OCI-LY3 (cell line): Measurements from ENCODE around the gene TMEM35B.
"Not testable (repeated sequence)": the region's sequence is repeated elsewhere in the genome, so short reads cannot be mapped to it uniquely, and the experiment has no call there.

Source experiments
- H2AFZ ChIP-seq: fragments of 200-600, 300-600 bp; shearing (Covaris generic); 2 replicates; pipeline ENCODE4 v1.6.0; 2014; ENCODE audit warnings: antibody characterized with exemption, low read depth, low read length
- H3K27ac ChIP-seq: fragments of 200-600, 300-600 bp; sonication (generic); 2 replicates; pipeline ENCODE4 v1.5.1; 2014; ENCODE audit warnings: mild to moderate bottlenecking, low read length, moderate library complexity, mixed read lengths
- H3K27me3 ChIP-seq: fragments of 200-600, 300-600 bp; sonication (generic); 2 replicates; pipeline ENCODE4 v1.6.1; 2014; ENCODE audit warnings: low read depth, low read length, mixed read lengths
- H3K36me3 ChIP-seq: fragments of 200-600, 300-600 bp; sonication (generic); replicated peaks from 2 replicates; pipeline ENCODE3; 2014; ENCODE audit warnings: low read depth, low read length, mixed read lengths
- H3K4me1 ChIP-seq: fragments of 300-600, 200-600 bp; sonication (generic); 2 replicates; pipeline ENCODE4 v1.6.1; 2014; ENCODE audit warnings: low read length, mixed read lengths
- H3K4me2 ChIP-seq: fragments of 200-600, 300-600 bp; sonication (generic); 2 replicates; pipeline ENCODE4 v1.6.1; 2014; ENCODE audit warnings: low read length, mixed read lengths
- H3K4me3 ChIP-seq: fragments of 300-600, 200-600 bp; sonication (generic); 2 replicates; pipeline ENCODE4 v1.5.1; 2014; ENCODE audit warnings: antibody characterized with exemption, mild to moderate bottlenecking, low read length, moderate library complexity
- H3K79me2 ChIP-seq: fragments of 300-600, 200-600 bp; shearing (Covaris generic); 2 replicates; pipeline ENCODE4 v1.6.1; 2014; ENCODE audit warnings: mild to moderate bottlenecking, low read length, mixed read lengths
- H3K9ac ChIP-seq: fragments of 300-600, 200-600 bp; shearing (Covaris generic); 2 replicates; pipeline ENCODE4 v1.6.0; 2014; ENCODE audit warnings: mild to moderate bottlenecking, low read length, moderate library complexity
- H3K9me3 ChIP-seq: fragments of 200-600, 300-600 bp; shearing (Covaris generic); 2 replicates; pipeline ENCODE4 v1.6.1; 2014; ENCODE audit warnings: low read length, mixed read lengths; ENCODE audit not compliant: insufficient read depth
- H4K20me1 ChIP-seq: fragments of 200-600, 300-600 bp; sonication (generic); 2 replicates; pipeline ENCODE4 v1.6.1; 2016; ENCODE audit warnings: low read length, mixed read lengths; ENCODE audit not compliant: insufficient read depth
- EZH2phosphoT487 ChIP-seq: fragments of 200-600 bp; shearing (Covaris generic); IDR thresholded peaks from 2 replicates; pipeline ENCODE4 v1.6.1; 2018; ENCODE audit warnings: antibody characterized with exemption, mixed run types, low read depth
- TF ChIP-seq, protein P1 (sequence below): fragments of 200-600, 300-600 bp; sonication (generic); IDR thresholded peaks from 2 replicates; pipeline ENCODE4 v1.5.1; 2014; ENCODE audit warnings: antibody characterized with exemption, low read length, low read depth

TMEM35B gene

DNA sequence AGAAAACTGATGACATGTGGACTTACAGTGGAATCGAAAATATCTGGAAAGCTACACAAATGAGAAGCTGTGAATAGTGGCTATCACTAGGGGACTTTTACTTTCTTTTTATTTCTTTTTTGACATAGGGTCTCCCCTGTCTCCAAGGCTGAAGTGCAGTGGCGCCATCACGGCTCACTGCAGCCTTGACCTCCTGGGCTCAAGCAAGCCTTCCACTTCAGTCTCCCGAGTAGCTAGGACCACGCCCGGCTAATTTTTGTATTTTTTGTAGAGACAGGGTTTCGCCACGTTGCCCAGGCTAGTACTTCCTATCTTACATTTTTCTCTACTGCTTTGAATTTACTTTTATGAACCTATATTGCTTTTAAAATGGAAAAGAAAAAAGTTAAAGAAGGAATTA is 10.5 kb downstream of the TMEM35B start:
- H3K9me3 ChIP-seq, result no peaks in the 10 kb centered on the region
- H3K4me1 ChIP-seq, result peaks cover 8% of the 10 kb centered on the region
- TF ChIP-seq, protein P1, sequence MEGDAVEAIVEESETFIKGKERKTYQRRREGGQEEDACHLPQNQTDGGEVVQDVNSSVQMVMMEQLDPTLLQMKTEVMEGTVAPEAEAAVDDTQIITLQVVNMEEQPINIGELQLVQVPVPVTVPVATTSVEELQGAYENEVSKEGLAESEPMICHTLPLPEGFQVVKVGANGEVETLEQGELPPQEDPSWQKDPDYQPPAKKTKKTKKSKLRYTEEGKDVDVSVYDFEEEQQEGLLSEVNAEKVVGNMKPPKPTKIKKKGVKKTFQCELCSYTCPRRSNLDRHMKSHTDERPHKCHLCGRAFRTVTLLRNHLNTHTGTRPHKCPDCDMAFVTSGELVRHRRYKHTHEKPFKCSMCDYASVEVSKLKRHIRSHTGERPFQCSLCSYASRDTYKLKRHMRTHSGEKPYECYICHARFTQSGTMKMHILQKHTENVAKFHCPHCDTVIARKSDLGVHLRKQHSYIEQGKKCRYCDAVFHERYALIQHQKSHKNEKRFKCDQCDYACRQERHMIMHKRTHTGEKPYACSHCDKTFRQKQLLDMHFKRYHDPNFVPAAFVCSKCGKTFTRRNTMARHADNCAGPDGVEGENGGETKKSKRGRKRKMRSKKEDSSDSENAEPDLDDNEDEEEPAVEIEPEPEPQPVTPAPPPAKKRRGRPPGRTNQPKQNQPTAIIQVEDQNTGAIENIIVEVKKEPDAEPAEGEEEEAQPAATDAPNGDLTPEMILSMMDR, result no peak
- TF ChIP-seq EZH2phosphoT487, result no peak
- no peaks in the 10 kb centered on the region for H3K36me3 ChIP-seq
- no peak overlapping the region for H3K4me3 ChIP-seq
- H3K27ac ChIP-seq, result no peak overlapping the region
- H3K79me2 ChIP-seq, result no peaks in the 10 kb centered on the region
- H4K20me1 ChIP-seq, result no peaks in the 10 kb centered on the region
- no peak overlapping the region for H3K4me2 ChIP-seq
- H3K9ac ChIP-seq, result no peak overlapping the region
- no peak overlapping the region for H2AFZ ChIP-seq
- no peaks in the 10 kb centered on the region for H3K27me3 ChIP-seq

DNA sequence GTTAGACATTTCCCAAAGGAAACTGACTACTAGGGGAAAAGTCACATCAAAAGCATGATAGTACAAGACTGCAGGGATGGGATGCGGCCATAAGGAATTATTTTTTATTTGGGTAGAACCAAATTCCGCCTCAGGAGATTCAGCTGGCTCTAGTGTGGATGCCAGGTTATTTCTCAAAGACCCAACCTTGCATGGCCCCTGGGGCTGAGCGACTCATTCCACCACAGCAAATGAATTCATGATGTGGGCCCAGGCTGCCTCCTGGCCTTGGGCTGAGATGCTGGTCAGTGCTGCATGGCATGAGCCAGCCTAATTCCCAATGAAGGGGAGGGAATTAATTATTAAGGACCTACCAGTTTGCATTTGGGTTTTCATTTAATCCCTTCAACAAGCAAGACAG is 11.8 kb downstream of the TMEM35B start:
- Histone ChIP-seq H2AFZ (no peak overlapping the region), H3K4me1 (peaks cover 8% of the 10 kb centered on the region)

DNA sequence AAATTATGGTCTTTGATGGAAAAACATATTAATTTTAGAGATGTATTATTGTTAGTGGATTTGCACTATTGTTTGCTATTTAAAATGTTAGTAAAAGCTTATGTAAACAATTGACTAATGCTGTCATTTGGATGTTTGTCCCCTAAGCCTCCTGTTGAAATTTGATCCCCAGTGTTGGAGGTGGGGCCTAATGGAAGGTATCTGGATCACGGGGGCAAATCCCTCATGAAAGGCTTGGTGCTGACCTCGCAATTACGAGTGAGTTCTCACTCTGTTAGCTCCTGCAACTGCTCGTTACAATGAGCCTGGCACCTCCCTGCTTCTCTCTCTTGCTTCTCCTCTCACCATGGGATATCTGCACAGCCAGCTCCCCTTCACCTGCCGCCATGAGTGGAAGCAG is 14.3 kb downstream of the TMEM35B start:
- H3K9me3 ChIP-seq, result no peaks in the 10 kb centered on the region
- H3K9ac ChIP-seq, result no peak overlapping the region
- H3K4me3 ChIP-seq, result no peak overlapping the region
- H3K27me3 ChIP-seq, result no peaks in the 10 kb centered on the region
- H4K20me1 ChIP-seq, result no peaks in the 10 kb centered on the region
- H2AFZ ChIP-seq, result no peak overlapping the region
- no peaks in the 10 kb centered on the region for H3K36me3 ChIP-seq
- TF ChIP-seq, protein P1, result no peak
- no peak for TF ChIP-seq EZH2phosphoT487
- H3K4me1 ChIP-seq, result peaks cover 8% of the 10 kb centered on the region
- no peaks in the 10 kb centered on the region for H3K79me2 ChIP-seq
- H3K27ac ChIP-seq, result no peak overlapping the region
- H3K4me2 ChIP-seq, result no peak overlapping the region

More for the DNA sequence above, 11.8 kb downstream of the TMEM35B start:
- Histone ChIP-seq H3K4me3 (no peak overlapping the region), H4K20me1 (no peaks in the 10 kb centered on the region), H3K36me3 (no peaks in the 10 kb centered on the region), H3K9me3 (no peaks in the 10 kb centered on the region), H3K27ac (no peak overlapping the region), H3K4me2 (no peak overlapping the region), H3K9ac (no peak overlapping the region), H3K27me3 (no peaks in the 10 kb centered on the region), H3K79me2 (no peaks in the 10 kb centered on the region)
- TF ChIP-seq EZH2phosphoT487, result no peak
- TF ChIP-seq, protein P1, result no peak

DNA sequence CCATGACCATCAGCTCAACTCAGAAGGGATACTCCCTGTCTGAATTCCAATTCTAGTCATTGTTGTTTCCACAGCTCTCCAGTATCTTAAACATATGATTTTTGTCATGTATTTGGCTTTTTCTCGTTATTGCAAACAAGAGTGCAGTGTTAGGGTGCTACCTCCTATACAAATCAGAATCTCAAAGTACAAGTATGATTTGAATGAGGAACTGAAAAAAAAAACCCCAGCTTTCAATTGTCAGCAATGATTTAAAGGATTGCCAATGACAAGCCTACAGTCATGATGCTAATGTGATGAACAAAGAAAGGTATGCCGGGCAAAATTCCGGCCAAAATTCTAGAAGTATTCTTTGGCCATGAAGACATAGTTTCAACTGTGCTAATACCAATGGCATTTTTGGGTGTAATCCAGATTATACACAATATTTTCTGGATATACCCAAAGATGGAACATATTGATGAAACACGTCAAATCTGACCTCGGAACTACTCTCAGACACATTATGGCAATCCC is 14.9 kb downstream of the TMEM35B start:
- Histone ChIP-seq H3K79me2 (no peaks in the 10 kb centered on the region), H3K9ac (no peak overlapping the region), H3K36me3 (no peaks in the 10 kb centered on the region), H3K9me3 (no peaks in the 10 kb centered on the region), H3K27ac (no peak overlapping the region), H2AFZ (no peak overlapping the region), H3K4me3 (no peak overlapping the region), H4K20me1 (no peaks in the 10 kb centered on the region), H3K4me2 (peak overlapping the region; percentile 20), H3K27me3 (no peaks in the 10 kb centered on the region), H3K4me1 (peaks cover 8% of the 10 kb centered on the region)
- no peak for TF ChIP-seq EZH2phosphoT487

DNA sequence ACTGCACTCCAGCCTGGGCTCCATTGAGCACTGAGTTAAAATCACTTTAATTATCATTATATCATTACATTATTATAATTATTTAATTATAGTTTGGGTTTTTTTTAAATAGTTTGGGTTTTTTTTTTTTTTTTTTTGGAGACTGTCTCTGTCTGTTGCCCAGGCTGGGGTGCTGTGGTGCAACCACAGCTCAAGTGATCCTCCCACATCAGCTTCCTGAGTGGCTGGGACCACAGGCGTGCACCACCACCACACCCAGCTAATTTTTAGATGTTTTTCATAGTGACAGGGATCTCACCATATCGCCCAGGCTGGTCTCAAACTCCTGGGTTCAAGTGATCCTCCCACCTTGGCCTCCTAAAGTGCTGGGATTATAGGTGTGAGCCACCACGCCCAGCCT is 16.9 kb downstream of the TMEM35B start:
- not testable (repeated sequence) for H2AFZ ChIP-seq, H3K4me2 ChIP-seq, H3K36me3 ChIP-seq, H3K79me2 ChIP-seq, H3K4me1 ChIP-seq, H4K20me1 ChIP-seq, H3K4me3 ChIP-seq, H3K27ac ChIP-seq, H3K9ac ChIP-seq, H3K9me3 ChIP-seq, H3K27me3 ChIP-seq

DNA sequence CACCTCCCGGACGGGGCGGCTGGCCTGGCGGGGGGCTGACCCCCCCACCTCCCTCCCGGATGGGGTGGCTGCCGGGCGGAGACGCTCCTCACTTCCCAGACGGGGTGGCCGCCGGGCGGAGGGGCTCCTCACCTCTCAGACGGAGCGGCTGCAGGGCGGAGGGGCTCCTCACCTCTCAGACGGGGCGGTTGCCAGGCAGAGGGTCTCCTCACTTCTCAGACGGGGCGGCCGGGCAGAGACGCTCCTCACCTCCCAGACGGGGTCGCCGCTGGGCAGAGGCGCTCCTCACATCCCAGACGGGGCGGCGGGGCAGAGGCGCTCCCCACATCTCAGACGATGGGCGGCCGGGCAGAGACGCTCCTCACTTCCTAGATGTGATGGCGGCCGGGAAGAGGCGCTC is 17.5 kb downstream of the TMEM35B start:
- H3K27ac ChIP-seq, H4K20me1 ChIP-seq, H2AFZ ChIP-seq, H3K4me2 ChIP-seq, H3K79me2 ChIP-seq, H3K4me3 ChIP-seq, H3K9me3 ChIP-seq, H3K4me1 ChIP-seq, H3K27me3 ChIP-seq, H3K36me3 ChIP-seq, H3K9ac ChIP-seq: not testable (repeated sequence)
